GF-D8 (cell line): ENCODE results near the gene DSCAM.
"Not testable (repeated sequence)": the region's sequence is repeated elsewhere in the genome, so short reads cannot be mapped to it uniquely, and the experiment has no call there.

Source experiments
- DNase-seq: peaks from one replicate; lab custom pipeline; 2025; lab: John Stamatoyannopoulos, UW

The DSCAM gene, protein sequence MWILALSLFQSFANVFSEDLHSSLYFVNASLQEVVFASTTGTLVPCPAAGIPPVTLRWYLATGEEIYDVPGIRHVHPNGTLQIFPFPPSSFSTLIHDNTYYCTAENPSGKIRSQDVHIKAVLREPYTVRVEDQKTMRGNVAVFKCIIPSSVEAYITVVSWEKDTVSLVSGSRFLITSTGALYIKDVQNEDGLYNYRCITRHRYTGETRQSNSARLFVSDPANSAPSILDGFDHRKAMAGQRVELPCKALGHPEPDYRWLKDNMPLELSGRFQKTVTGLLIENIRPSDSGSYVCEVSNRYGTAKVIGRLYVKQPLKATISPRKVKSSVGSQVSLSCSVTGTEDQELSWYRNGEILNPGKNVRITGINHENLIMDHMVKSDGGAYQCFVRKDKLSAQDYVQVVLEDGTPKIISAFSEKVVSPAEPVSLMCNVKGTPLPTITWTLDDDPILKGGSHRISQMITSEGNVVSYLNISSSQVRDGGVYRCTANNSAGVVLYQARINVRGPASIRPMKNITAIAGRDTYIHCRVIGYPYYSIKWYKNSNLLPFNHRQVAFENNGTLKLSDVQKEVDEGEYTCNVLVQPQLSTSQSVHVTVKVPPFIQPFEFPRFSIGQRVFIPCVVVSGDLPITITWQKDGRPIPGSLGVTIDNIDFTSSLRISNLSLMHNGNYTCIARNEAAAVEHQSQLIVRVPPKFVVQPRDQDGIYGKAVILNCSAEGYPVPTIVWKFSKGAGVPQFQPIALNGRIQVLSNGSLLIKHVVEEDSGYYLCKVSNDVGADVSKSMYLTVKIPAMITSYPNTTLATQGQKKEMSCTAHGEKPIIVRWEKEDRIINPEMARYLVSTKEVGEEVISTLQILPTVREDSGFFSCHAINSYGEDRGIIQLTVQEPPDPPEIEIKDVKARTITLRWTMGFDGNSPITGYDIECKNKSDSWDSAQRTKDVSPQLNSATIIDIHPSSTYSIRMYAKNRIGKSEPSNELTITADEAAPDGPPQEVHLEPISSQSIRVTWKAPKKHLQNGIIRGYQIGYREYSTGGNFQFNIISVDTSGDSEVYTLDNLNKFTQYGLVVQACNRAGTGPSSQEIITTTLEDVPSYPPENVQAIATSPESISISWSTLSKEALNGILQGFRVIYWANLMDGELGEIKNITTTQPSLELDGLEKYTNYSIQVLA (N-terminal part only)

DNA sequence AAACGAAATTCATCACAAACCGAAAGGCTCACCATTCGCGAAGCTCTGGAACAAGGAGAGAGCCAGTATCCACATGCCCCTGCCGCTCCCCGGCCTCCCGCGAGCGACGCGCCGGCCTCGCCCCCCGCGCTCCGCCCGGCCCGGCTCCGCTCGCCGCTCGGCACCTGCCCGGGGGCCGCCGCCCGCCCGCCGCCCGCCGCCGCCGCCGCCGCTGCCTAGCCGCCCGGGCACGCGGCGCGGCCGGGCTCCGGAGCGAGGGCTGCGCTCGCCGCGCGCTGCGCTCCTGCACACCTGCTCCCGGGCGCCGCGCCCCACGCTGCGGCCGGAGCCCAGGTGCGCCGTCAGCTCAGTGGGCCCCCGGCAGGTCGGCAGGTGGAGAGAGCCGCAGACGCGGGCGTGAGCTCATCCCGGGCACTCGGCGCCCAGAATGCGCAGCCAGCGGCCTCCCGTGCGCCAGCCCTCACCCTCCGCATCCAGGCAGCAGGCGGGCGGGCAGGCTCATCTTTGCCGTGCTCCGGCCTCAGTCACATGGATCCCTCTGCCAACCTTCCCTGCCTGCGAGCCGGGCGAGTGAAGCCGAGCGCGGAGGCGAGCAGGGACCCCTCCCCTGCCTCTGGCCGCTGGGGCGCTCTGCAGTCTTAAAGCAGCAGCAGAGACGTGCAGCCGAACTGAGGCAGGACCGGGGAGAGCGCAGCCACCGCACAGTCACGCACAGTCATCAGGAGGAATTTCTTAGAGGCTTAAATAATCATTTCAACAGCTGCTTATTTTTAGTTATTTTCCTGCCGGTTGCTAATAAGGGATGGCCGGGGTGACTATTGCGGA is at the start of gene DSCAM:
TSS of gene DSCAM (minus strand) at position 572 of the 825 bp plus-strand sequence. CDS start at position 75, 497 bp downstream.
- no peak for DNase-seq

DNA sequence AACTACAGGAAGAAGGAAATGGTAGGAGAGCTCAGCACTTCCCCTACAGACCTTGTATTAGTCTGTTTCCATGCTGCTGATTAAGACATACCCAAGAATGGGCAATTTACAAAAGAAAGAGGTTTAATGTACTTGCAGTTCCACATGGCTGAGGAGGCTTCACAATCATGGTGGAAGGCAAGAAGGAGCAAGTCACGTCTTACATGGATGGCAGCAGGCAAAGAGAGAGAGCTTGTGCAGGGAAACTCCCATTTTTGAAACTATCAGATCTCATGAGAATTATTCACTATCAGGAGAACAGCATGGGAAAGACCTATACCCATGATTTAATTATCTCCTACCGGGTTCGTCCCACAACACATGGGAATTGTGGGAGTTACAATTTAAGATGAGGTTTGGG is 48.7 kb upstream of the DSCAM start:
- not testable (repeated sequence) for DNase-seq

DNA sequence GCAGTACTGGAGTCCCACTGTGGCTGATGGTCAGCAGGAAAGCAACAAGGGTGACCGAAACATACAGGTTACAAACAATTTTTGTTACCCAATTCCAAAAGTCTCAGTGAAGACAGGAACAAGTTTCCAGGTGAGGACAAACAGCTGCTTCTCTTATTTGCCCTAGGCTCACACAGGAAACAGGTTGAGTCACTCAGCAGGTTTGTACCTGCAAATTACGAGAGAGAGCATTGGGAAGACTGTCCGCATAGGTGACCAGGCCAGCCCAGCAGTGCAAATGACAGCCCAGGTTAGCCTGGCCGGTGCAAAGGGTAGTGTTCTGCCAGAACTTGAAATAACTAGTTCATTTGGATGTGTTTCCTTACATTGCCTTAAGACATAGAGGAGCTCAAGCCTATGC is 40.0 kb upstream of the DSCAM start:
- no peak for DNase-seq

DNA sequence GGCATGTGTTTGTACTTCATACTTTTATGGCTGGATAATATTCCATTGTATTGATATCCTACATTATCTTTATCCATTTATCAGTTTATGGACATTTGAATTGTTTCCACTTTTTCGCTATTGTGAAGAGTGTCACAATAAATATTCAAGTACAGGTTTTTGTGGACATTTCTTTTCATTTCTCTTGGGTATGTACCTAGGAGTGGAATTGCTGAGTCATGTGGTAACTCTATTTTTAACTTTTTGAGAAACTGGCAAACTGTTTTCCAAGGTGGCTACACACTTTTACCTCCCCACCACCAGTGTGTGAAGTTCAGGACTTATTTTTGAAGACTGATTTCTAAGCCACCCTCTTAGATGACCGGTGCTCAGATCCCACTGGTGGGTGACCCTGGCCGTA is 39.0 kb upstream of the DSCAM start:
- DNase-seq: no peak

DNA sequence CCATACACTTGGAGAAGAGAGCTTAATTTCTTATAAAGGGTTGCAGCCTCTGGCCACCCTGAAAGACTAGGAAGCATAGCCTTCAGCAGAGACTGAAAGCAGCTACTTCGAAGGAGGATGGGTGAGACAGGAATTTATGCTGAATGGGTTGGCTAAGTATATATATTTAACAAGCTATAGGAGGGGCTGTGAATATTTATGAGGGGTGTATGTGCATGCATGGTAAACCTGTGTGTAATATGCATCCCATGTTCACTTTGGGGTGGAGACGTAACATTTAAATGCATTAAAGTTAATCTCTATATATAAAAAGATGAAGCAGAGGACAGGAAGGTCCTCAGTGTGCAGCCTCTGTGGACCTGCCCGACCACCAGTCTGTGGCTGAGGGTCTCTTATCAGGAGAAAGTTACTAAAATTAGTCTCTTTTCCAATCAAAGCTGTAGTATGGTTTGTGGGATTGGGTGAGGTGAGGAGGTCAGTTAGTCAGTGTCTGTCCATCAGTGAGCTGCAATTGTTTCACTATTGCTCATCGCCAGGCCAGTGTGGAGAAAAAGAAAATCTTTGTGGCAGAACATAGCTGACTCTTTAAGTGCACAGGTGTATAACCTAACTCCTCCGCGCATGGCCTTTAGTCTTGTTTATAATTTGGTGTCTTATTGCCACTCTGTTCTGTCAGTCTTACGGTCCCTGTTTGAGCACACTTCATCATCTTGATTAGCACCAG is 35.4 kb upstream of the DSCAM start:
- no peak for DNase-seq

DNA sequence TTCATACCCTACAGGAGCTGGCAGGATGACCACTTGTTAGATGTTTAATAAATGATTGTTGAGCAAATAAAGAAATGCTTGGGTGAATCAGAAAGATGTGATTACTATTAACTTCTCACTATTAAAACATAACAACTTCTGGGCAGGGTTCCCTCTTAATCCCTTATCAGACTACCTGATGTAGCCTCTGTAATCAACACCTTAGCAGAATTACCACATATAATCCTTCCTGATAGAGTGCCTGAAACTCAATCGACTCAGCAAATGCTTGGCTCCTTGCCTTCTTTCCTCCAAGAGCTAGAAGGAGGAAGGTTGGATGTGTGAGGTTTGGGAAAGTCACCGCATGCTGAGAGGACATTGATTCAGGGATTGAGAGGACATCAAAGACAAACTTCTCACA is 34.8 kb upstream of the DSCAM start:
- no peak for DNase-seq

DNA sequence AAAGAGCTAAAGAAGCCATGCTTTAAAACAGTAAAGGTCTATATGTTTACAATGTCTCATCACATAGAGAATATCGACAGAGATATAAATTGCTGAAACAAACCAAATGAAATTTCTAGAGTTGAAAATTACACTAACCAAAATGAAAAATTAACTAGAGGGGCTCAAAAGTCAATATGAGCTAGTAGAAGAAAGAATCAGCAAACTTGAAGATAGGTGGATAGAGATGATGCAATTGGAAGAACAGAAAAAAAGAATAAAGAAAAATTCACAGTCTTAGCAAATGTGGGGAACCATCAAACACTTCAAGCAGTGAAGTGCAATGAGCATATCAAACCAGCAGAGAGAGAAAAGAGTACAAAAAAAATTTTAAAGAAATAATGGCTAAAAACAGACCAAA is 24.1 kb upstream of the DSCAM start:
- DNase-seq: no peak

DNA sequence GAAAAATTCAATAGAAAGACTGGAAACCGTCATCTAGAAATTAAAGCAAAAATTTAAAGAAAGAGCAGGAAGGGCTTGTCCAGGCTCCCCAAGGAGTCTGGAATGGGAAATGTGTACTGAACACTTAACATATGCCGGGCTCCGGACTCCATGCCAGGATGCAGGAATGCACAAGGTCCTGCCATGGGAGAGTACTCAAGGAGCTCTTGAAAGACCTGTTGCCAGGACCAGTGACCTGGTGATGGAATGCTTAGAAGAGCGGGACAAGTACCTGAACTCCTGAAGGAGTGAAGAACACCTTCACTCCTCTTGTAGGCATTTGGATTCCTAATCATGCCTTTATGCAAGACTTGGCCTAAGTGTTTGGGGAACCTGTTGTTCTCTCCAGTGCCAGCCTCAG is 16.9 kb upstream of the DSCAM start:
- DNase-seq: no peak

DNA sequence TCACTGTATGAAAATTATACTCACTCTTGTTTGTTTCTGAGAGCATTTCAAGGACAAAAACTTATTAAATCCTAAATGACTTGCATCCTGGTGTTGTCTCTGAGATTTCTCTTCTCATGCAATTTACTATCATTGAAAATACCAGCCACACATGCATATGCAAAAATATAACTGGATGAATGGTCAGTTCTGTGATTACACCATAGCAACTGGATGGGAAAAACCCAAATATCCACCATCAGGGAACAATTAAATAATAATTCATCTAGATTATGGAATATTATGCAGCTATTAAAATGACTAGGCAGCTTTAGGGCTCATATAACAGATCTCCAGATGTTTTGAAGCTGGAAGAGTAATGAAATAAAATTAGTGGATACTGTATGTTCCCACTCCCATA is 11.6 kb upstream of the DSCAM start:
- DNase-seq: no peak

DNA sequence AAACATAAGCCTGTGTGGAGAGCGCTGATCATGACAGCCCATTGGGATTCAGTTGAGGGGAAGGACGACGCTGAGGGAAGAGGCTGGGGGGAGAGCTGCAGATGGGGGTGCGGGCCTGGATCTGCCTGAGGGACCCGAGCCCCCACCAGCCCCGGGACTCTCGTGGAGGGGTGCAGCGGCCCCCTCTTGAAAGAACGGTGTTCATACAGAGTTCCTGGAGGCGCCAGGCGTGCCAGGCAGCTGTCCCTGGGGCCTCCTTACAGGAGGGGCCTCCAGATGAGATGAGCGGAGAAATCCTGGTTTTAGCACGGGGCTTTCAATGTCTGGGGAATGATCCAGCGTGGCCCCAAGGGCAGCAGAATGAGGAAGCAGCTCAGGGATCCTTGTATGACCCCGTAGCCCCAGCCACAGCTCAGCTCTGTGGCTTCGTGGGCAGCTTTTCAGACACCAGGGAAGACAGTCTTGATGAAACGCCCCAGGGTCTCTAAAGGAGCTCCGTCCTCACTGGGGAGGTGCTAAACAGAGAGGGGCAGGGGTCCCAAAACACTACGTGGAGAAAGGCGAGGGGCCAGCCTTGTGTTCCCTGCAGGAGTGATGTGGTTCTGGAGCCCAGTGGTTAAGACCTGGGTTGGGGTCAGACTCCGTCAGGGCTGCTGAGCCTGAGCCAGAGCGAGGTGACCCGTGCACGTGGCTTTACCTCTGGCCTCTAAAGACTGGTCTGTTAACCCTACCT is 7.2 kb upstream of the DSCAM start:
- DNase-seq: no peak

DNA sequence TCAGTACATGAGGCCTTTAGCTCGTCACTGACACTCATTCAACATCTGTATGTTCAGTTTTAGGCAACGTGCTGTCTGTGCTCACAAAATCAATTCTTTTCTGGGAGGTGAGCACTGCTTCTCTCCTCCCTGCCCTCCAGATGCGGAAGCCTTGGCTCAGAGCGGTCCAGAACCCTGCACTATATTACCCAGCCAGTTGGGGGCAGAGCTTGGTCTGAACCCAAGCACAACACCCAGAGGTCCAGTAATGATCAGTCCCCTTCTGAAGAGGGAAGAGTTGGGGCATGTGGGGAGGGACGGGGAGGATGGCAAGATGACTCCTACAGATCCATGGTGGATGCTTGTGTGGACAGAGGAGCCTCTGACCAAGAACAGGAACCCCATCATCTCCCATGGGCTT is 5.6 kb upstream of the DSCAM start:
- no peak for DNase-seq

DNA sequence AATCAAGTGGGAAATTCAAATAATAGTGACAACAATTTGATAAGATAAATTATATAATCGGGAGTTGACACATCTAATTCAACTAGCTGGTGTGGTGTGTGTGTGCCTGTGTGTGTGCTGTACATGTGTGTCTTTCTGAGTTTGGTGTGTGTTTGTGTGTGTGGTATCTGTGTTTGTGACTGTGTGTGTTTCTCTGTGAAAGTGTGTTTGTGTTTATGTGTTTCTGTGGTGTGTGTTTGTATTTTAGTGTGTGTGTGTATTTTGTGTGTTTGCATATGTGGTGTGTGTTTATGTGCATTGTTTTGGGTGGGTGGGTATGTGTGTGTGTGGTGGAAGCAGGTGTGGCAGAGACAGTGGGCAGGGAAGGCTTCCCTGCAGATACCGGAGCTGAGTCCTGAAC is 4.8 kb upstream of the DSCAM start:
- no peak for DNase-seq

DNA sequence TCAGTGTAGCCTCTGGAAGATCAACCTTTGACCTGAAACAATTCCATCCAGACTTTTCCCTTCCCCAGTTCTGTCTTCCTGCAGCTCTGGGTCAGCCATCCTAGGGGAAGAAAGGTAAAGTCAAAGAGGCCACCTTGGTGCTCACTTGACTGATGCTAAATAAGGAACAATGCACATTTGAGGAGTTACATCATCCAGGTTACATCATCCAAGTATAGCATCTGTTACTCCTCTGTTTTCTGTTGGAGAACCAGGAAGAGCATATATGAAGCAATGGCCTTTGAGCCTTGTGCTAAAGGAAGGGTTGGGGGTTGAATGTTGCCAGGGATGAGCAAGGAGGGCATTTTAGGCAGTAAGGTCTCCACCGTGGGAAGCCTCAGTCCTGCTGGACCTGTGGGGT is 3.1 kb upstream of the DSCAM start:
- no peak for DNase-seq

DNA sequence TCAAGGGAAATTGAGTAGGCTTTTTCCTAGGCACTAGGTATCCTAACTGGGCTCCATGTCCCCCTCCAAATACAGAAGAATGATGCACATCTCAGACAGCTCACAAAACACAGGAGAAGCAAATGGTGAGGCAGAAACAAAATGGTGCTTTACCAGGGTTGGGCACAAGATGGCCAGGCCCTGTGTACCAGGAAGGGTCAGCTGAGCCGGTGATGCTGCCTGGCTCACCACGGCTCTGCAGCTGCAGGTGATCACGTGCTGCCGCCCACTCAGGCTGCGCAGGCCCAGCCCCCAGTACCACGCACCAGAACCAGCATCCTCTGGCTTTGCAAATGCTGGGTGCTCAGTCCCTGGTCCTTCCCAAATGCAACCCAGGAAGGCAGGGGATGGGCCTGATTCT is 993 bp upstream of the DSCAM start:
- no peak for DNase-seq

DNA sequence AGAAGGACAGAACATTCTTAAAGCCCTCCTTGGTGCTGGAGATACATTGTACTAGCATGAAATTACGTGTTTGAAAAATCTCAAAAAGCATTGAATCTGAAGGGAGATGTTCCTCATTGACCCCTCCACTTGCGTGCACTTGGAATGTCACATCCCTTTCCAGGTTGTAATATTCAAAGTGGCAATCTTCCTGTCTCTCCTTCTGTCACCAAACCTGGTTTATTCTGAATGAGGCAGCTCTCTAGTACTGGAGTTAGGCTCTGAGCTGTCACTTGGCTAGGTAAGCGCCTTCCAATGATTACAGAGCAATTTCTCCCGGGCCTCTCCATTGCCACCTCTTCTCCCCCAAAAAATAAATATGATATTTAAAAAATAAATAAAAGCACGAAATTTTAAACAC is 855 bp downstream of the DSCAM start:
- DNase-seq: no peak

DNA sequence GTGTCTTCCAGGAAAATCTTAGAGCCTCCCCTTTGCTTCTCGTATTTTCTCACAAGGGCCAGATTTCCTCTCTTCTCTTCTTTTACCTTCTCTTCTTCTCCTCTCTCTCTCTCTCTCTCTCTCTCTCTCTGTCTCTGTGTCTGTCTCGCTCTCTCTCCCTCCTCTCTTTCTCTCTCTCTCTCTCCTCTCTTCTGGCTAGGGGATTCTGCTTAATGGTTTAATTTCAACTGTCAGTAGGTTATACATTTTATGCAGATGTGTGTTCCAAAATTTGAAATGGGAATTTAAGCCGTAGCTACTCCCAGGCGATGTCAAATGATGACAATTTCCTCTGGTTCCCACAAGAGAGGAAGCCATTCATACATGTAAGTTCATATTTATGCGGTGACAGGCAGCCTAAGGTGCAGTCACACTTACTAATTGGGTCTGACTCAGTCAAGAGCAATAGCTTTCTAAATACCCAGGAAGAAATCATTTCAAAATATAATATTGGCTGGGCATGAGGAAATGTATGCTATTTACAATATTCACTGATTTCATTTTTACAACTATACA is 1.4 kb downstream of the DSCAM start:
- no peak for DNase-seq

DNA sequence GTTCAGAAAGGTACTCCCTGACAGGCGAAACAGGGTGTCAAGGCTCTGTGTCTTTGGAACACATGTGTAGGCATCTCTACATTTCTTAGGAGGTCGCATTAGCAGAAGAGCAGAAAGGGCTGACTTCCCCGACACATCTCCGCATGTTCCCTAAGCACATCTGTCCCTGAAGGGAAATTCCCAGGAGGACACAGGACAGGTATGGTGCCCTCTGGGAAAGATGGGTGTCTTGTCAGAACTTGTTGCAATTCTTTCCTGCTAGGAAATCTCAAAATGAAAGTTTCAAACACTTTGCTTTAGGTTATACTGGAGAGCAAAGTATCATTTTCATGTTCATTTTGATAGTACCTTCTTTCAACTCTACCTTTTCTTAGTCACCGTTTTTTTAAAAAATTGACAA is 2.0 kb downstream of the DSCAM start:
- no peak for DNase-seq

DNA sequence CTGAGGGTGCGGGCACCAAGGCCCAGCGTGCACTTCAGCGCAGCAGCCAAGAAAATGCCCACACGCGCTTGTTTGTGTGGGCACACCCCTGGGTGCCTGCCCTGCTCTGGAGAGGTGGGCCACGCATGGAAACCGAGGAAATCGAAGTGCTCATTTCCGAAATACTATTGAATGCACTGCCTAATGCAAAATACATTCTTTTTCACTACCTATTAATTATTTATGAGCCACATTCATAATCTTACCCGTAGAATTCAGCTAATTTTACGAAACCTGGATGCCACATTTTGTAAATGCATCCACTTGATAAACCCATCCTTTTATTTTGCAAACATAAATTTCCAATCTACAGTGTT is 4.8 kb downstream of the DSCAM start:
- no peak for DNase-seq

DNA sequence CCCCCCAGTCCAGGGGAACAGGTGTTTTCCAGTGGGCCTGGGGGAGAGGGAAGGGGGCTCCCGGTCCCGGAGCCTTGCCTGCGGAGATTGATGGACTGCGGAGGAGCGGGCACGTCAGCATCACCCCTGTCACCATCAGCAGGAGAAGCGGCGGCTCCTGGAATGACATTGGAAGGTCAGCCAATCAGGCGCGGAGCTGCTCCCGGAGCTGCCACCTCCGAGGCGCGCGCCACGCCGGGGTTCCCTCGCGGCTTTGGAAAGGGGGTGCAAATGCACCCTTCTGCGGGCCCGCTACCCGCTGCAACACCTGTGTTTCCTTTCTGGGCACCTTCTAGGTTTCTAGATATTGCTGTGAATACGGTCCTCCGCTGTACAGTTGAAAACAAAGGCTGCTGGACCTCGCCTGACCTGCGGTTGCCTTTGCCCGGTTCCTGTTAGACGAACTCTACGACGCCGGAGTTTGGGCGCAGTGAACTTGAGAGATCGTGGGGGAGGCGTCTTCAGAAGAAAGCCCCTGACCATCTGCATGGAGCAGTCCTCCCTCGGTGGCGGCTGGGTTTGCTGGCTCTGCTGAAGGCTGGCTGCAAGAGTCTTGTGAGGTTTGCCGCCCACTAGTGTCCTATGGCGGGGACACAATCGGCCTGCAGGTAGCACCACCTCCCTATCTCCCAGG is 5.3 kb downstream of the DSCAM start:
- DNase-seq: no peak
